ENCODE measurements around the gene TRAPPC11.

Gene TRAPPC11

DNA sequence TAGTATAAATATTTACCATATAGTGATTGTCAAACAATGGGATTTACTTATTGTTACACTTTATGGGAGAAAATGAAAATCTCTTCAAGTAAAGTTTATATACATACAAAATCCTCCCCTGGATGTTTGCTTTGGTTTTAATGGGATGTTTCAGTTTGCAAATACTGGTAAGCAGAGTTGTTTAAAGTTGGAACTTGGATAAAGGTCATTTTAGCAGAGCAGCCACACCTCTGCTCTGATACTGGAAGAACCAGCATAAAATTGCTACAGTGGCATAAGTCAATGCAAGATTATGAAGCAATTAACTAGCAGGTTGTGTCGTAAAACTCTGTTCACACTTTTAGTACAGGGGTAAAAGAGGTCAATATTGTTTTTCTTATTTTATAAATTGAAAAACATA is 101.2 kb downstream of the TRAPPC11 start:
- DNase-seq: no peak
